PC-9 (cell line): Measurements from ENCODE around the gene MYO18B. TPM values are rescaled to one million over a fixed set of nuclear protein-coding genes. Genes with fewer than 3 reads are reported as not detected.

Source experiments
- BruUV-seq: library from RNA; stranded (reverse); fragments of 400-500 nt; replicated peaks from 2 replicates; lab custom pipeline; 2021; lab: Mats Ljungman, UMichigan
- CTCF ChIA-PET: fragments of 300-600 bp; sonication (Branson Sonifier 250); formaldehyde crosslinking; loops from one replicate; lab custom pipeline; 2022; ENCODE audit warnings: antibody characterized with exemption; lab: Charles Lee
- POLR2A ChIA-PET: fragments of 300-600 bp; sonication (Branson Sonifier 250); formaldehyde crosslinking; loops from one replicate; lab custom pipeline; 2022; ENCODE audit warnings: antibody characterized with exemption; ENCODE audit not compliant: unreplicated experiment; lab: Charles Lee
- DNase-seq, 2 experiments: peaks; one replicate each; pipeline versions ENCODE4 v3.0.0 to v3.0.0-alpha.2; 2015 to 2022; ENCODE audit warnings: mixed read lengths in 1 of 2
- H2AFZ ChIP-seq: fragments of 200-600 bp; sonication (generic); 2 replicates; pipeline ENCODE4 v1.8.1; 2017; ENCODE audit warnings: antibody characterized with exemption
- H3F3A ChIP-seq: fragments of 200-600 bp; sonication (generic); 2 replicates; pipeline ENCODE4 v1.8.1; 2017; ENCODE audit warnings: antibody characterized with exemption, mild to moderate bottlenecking, low read depth; ENCODE audit not compliant: insufficient read depth
- H3K27ac ChIP-seq: fragments of 200-600 bp; sonication (generic); 2 replicates; pipeline ENCODE4 v1.6.1; 2016; ENCODE audit warnings: mixed run types
- H3K27me3 ChIP-seq: fragments of 200-600 bp; sonication (generic); 2 replicates; pipeline ENCODE4 v1.6.1; 2016; ENCODE audit warnings: low read depth, mixed run types; ENCODE audit not compliant: insufficient read depth
- H3K36me3 ChIP-seq: fragments of 200-600 bp; sonication (generic); 2 replicates; pipeline ENCODE4 v1.6.1; 2016; ENCODE audit warnings: low read depth, mixed run types
- H3K4me1 ChIP-seq: fragments of 200-600 bp; sonication (generic); replicated peaks from 2 replicates; pipeline ENCODE4 v1.6.1; 2016; ENCODE audit warnings: mixed run types; ENCODE audit not compliant: insufficient read depth
- H3K4me2 ChIP-seq: fragments of 200-600 bp; sonication (generic); 2 replicates; pipeline ENCODE4 v1.6.1; 2017; ENCODE audit warnings: mixed run types
- H3K4me3 ChIP-seq: fragments of 200-600 bp; sonication (generic); 2 replicates; pipeline ENCODE4 v1.6.1; 2016; ENCODE audit warnings: mixed run types
- H3K79me2 ChIP-seq: fragments of 200-600 bp; sonication (generic); 2 replicates; pipeline ENCODE4 v1.6.1; 2017; ENCODE audit warnings: low read depth, mixed run types
- H3K9me2 ChIP-seq: fragments of 200-600 bp; sonication (generic); 2 replicates; pipeline ENCODE4 v1.8.1; 2017; ENCODE audit warnings: mild to moderate bottlenecking; ENCODE audit not compliant: insufficient read depth
- H3K9me3 ChIP-seq: fragments of 200-600 bp; sonication (generic); 2 replicates; pipeline ENCODE4 v1.8.1; 2016; ENCODE audit warnings: low read depth; ENCODE audit not compliant: insufficient read depth
- H4K20me1 ChIP-seq: fragments of 200-600 bp; sonication (generic); 2 replicates; pipeline ENCODE4 v1.8.1; 2017; ENCODE audit not compliant: insufficient read depth
- CTCF ChIP-seq: fragments of 200-600 bp; sonication (generic); conservative IDR thresholded peaks from 2 replicates; pipeline ENCODE4 v1.6.1; 2017; ENCODE audit warnings: mixed run types, antibody characterized with exemption, mild to moderate bottlenecking, moderate library complexity
- EZH2 ChIP-seq: fragments of 200-600 bp; sonication (generic); IDR thresholded peaks from 2 replicates; pipeline ENCODE4 v1.8.0; 2017; ENCODE audit warnings: antibody characterized with exemption, low read depth
- intact Hi-C: fragments of 100-400 bp; cut with micrococcal nuclease; formaldehyde crosslinking; loops from one replicate; pipeline ENCODE4 v1.10.0; 2022; ENCODE audit not compliant: unreplicated experiment
- total RNA-seq: library from RNA; stranded (reverse); gene quantifications from 2 replicates; pipeline ENCODE4 v1.2.3, GENCODE V29; 2021

The MYO18B gene
- total RNA-seq, 1 experiment from 2014 or later, result not detected

DNA sequence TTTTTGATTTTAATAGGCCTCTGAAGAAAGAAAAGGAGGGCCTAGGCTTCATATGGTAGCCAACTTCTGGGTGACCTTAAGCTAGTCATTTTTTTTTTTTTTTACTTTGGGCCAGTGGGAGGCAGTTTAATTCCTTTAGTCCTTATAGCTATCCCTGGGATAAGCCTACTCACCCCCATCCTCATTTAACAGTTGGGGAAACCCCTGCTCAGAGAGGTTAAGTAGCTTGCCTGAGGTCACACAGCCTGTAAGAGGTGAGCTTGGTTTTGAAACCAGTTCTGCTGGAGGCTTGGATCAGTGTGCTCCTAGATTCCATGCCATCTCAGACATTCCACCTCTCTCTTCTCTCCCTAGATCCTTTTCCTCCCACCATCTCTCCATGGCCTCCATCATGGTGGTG, 86.4 kb downstream of the MYO18B start:
- no peaks in the 10 kb centered on the region for H3K9me3 ChIP-seq
- no peak for TF ChIP-seq EZH2
- no peak for TF ChIP-seq CTCF
- no peak for DNase-seq
- H3K4me1 ChIP-seq, result no peaks in the 10 kb centered on the region
- no peak overlapping the region for H3K4me2 ChIP-seq
- H3K27me3 ChIP-seq, result peaks cover 83% of the 10 kb centered on the region
- H3K9me2 ChIP-seq, result no peaks in the 10 kb centered on the region
- H3K36me3 ChIP-seq, result no peaks in the 10 kb centered on the region
- H3K4me3 ChIP-seq, result no peak overlapping the region
- H3K79me2 ChIP-seq, result no peaks in the 10 kb centered on the region
- no peaks in the 10 kb centered on the region for H3F3A ChIP-seq
- no TSS peak for BruUV-seq
- H2AFZ ChIP-seq, result no peak overlapping the region
- ChIA-PET POLR2A (no interaction called here), CTCF (no interaction called here)
- intact Hi-C loops, result no loop called here
- H3K27ac ChIP-seq, result no peak overlapping the region
- H4K20me1 ChIP-seq, result no peaks in the 10 kb centered on the region

DNA sequence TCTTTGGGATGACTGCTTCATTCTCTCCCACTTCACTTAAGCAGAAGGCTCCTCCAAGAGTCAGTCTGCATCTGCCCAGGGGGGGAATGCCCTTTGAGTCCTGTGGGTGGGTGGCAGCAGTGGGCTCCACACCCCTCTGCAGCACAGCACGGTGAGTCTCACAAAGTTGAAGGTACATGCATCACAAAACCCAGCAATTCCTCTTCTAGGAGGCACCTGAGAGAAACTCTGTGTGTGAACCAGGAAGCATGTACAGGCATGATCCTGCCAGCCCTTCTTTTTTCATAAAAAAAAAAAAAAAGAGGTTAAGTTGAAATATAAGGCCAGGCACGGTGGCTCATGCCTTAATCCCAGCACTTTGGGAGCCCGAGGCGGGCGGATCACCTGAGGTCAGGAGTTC, 87.2 kb downstream of the MYO18B start:
- H3K4me2 ChIP-seq, result no peak overlapping the region
- H4K20me1 ChIP-seq, result no peaks in the 10 kb centered on the region
- no peaks in the 10 kb centered on the region for H3K79me2 ChIP-seq
- H3K9me3 ChIP-seq, result no peaks in the 10 kb centered on the region
- CTCF ChIA-PET, result no interaction called here
- intact Hi-C loops, result no loop called here
- no peak overlapping the region for H3K27ac ChIP-seq
- H2AFZ ChIP-seq, result no peak overlapping the region
- no peaks in the 10 kb centered on the region for H3K4me1 ChIP-seq
- BruUV-seq, result no TSS peak
- peaks cover 75% of the 10 kb centered on the region for H3K27me3 ChIP-seq
- DNase-seq, result no peak
- TF ChIP-seq CTCF (no peak), EZH2 (no peak)
- H3K9me2 ChIP-seq, result no peaks in the 10 kb centered on the region
- H3K4me3 ChIP-seq, result no peak overlapping the region
- no peaks in the 10 kb centered on the region for H3F3A ChIP-seq
- POLR2A ChIA-PET, result no interaction called here
- H3K36me3 ChIP-seq, result no peaks in the 10 kb centered on the region

- CTCF ChIA-PET, result no interaction called here
- Histone ChIP-seq H3K4me3 (no peak overlapping the region), H3K79me2 (no peaks in the 10 kb centered on the region), H2AFZ (no peak overlapping the region), H3K4me1 (no peaks in the 10 kb centered on the region), H4K20me1 (no peaks in the 10 kb centered on the region), H3K4me2 (no peak overlapping the region), H3K9me3 (no peaks in the 10 kb centered on the region), H3K36me3 (no peaks in the 10 kb centered on the region), H3K27ac (no peak overlapping the region), H3K27me3 (peaks cover 80% of the 10 kb centered on the region), H3K9me2 (no peaks in the 10 kb centered on the region), H3F3A (no peaks in the 10 kb centered on the region)
- POLR2A ChIA-PET, result no interaction called here
- TF ChIP-seq CTCF, result no peak
- DNase-seq, result no peak
- intact Hi-C loops, result no loop called here
- no TSS peak for BruUV-seq
These were observed 88.1 kb downstream of the MYO18B start for GRCh38 chr22:25829808-25830777.
